K562 (cell line): ENCODE measurements around the gene WDCP. TPM values are rescaled to one million over a fixed set of nuclear protein-coding genes. Genes with fewer than 3 reads are reported as not detected.

Experiments
- BCOR ChIP-seq: fragments of 450-650 bp; IDR thresholded peaks from 2 replicates; pipeline ENCODE4 v1.6.1; 2016
- CEBPB ChIP-seq: fragments of 450-650 bp; IDR thresholded peaks from 2 replicates; pipeline ENCODE4 v1.6.1; 2016; ENCODE audit warnings: missing genetic modification characterization, missing compliant biosample characterization
- CXXC5 ChIP-seq: fragments of 250-450 bp; sonication (Bioruptor Pico); IDR thresholded peaks from 2 replicates; pipeline ENCODE4 v1.8.0; 2022; ENCODE audit warnings: inconsistent platforms, mild to moderate bottlenecking, moderate library complexity
- DDX20 ChIP-seq: fragments of 450-650 bp; IDR thresholded peaks from 2 replicates; pipeline ENCODE4 v1.6.1; 2016; ENCODE audit warnings: missing genetic modification characterization, low read depth, mild to moderate bottlenecking, missing compliant biosample characterization, moderate library complexity
- GATAD2B ChIP-seq: fragments of 450-650 bp; IDR thresholded peaks from 2 replicates; pipeline ENCODE4 v1.6.1; 2017; ENCODE audit warnings: mild to moderate bottlenecking, borderline replicate concordance
- NEUROD1 ChIP-seq: fragments of 150-350 bp; IDR thresholded peaks from 2 replicates; pipeline ENCODE4 v1.6.1; 2014; ENCODE audit warnings: borderline replicate concordance, low read length, low read depth; ENCODE audit not compliant: partially characterized antibody
- PATZ1 ChIP-seq: fragments of 250-450 bp; sonication (Bioruptor Pico); IDR thresholded peaks from 2 replicates; pipeline ENCODE4 v1.5.0; 2020; ENCODE audit warnings: mild to moderate bottlenecking, borderline replicate concordance
- PHF20 ChIP-seq: fragments of 450-650 bp; IDR thresholded peaks from 2 replicates; pipeline ENCODE4 v1.6.1; 2018; ENCODE audit not compliant: partially characterized antibody
- POLR2H ChIP-seq: IDR thresholded peaks from 2 replicates; pipeline ENCODE4 v1.6.1; 2016; ENCODE audit warnings: missing genetic modification characterization, low read depth, mild to moderate bottlenecking, control low read depth, missing compliant biosample characterization, moderate library complexity
- PRDM10 ChIP-seq: fragments of 450-650 bp; IDR thresholded peaks from 2 replicates; pipeline ENCODE4 v1.6.1; 2018; ENCODE audit not compliant: partially characterized antibody
- SIRT6 ChIP-seq: IDR thresholded peaks from one replicate; pipeline ENCODE4 v1.6.1; 2012; ENCODE audit warnings: low read depth, mild to moderate bottlenecking, control low read depth, inconsistent platforms, low read length, moderate library complexity
- SLC30A9 ChIP-seq: fragments of 250-450 bp; sonication (Bioruptor Pico); IDR thresholded peaks from 2 replicates; pipeline ENCODE4 v1.8.0; 2022; ENCODE audit warnings: mild to moderate bottlenecking, moderate library complexity
- SMARCC2 ChIP-seq: fragments of 450-650 bp; IDR thresholded peaks from 2 replicates; pipeline ENCODE4 v1.6.1; 2017; ENCODE audit warnings: antibody characterized with exemption, moderate library complexity, mild to moderate bottlenecking, low read depth
- SMARCE1 ChIP-seq: fragments of 450-650 bp; IDR thresholded peaks from 2 replicates; pipeline ENCODE4 v1.7.1; 2016; ENCODE audit warnings: mild to moderate bottlenecking
- ZNF436 ChIP-seq: fragments of 250-450, 450-650 bp; sonication (Bioruptor Pico); formaldehyde crosslinking; IDR thresholded peaks from 2 replicates; pipeline ENCODE4 v1.7.0; 2020; ENCODE audit warnings: mild to moderate bottlenecking
- ZNF76 ChIP-seq: fragments of 250-450 bp; sonication (Bioruptor Pico); IDR thresholded peaks from 2 replicates; pipeline ENCODE4 v1.4.0; 2020; ENCODE audit warnings: mild to moderate bottlenecking, moderate library complexity, borderline replicate concordance
- ZNF830 ChIP-seq: fragments of 250-450 bp; sonication (Bioruptor Pico); IDR thresholded peaks from 2 replicates; pipeline ENCODE4 v1.5.0; 2021; ENCODE audit warnings: mild to moderate bottlenecking
- polyA plus RNA-seq, 8 experiments: library from polyadenylated mRNA; depleted of rRNA in 4 of 8; stranded (reverse) in 5 of 8; unstranded in 3 of 8; fragments of >200 nt; fragmentation: Nextera tagmentation in 2 of 8; fragmentation: Illumina TruSeq in 1 of 8; extraction: Ambion mirVana in 2 of 8; extraction: Trizol in 1 of 8; gene quantifications; 2 replicates each; pipeline versions ENCODE4 v1.2.1 to v1.2.3, GENCODE V29; 2011 to 2014; ENCODE audit warnings: inconsistent platforms in 1 of 8, missing spikeins in 1 of 8
- total RNA-seq, 7 experiments: library from RNA; depleted of rRNA in 6 of 7; stranded (reverse); fragments of >200 nt in 6 of 7; fragmentation: Illumina TruSeq in 2 of 7; extraction: Trizol in 2 of 7; gene quantifications; 2 replicates each; pipeline versions ENCODE4 v1.2.1 to v1.2.3, GENCODE V29; 2011 to 2021; ENCODE audit warnings: low replicate concordance in 1 of 7
- TF ChIP-seq, protein P1 (sequence below): sonication (generic); formaldehyde crosslinking; IDR thresholded peaks from 2 replicates; pipeline ENCODE4 v1.5.0; 2020; ENCODE audit warnings: missing genetic modification reagents
- TF ChIP-seq, protein P2 (sequence below): sonication (generic); formaldehyde crosslinking; IDR thresholded peaks from 2 replicates; pipeline ENCODE4 v1.8.0; 2022; ENCODE audit warnings: mild to moderate bottlenecking, missing genetic modification reagents, borderline replicate concordance

The WDCP gene
- total and polyA plus RNA-seq, 9 of the 15 experiments (the other 6 are each of a cell fraction or from before 2014, with no cell fraction given), result 10.1 to 41.4 (median 21.8) TPM

- TF ChIP-seq PHF20 (peak; percentile 97), PATZ1 (CRISPR knock-in tag) (no peak), SMARCE1 (no peak; the same call in 1 of the 2 replicates), CXXC5 (CRISPR knock-in tag) (peak; percentile 96), ZNF830 (CRISPR knock-in tag) (0 out of 2 replicates have a peak, but pooled peaks have one; percentile 52), NEUROD1 (peak; percentile 93), PRDM10 (peak; percentile 53), ZNF436 (no peak), SMARCC2 (0 out of 2 replicates have a peak, but pooled peaks have one; percentile 18), BCOR (peak; percentile 42), POLR2H (peak; percentile 86), CEBPB (tag) (no peak), GATAD2B (peak; percentile 48; the same call in 1 of the 2 replicates), SIRT6 (no peak), SLC30A9 (no peak), DDX20 (no peak), ZNF76 (CRISPR knock-in tag) (no peak)
- TF ChIP-seq, protein P1, sequence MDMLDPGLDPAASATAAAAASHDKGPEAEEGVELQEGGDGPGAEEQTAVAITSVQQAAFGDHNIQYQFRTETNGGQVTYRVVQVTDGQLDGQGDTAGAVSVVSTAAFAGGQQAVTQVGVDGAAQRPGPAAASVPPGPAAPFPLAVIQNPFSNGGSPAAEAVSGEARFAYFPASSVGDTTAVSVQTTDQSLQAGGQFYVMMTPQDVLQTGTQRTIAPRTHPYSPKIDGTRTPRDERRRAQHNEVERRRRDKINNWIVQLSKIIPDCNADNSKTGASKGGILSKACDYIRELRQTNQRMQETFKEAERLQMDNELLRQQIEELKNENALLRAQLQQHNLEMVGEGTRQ (CRISPR knock-in tag), result no peak
- TF ChIP-seq, protein P2, sequence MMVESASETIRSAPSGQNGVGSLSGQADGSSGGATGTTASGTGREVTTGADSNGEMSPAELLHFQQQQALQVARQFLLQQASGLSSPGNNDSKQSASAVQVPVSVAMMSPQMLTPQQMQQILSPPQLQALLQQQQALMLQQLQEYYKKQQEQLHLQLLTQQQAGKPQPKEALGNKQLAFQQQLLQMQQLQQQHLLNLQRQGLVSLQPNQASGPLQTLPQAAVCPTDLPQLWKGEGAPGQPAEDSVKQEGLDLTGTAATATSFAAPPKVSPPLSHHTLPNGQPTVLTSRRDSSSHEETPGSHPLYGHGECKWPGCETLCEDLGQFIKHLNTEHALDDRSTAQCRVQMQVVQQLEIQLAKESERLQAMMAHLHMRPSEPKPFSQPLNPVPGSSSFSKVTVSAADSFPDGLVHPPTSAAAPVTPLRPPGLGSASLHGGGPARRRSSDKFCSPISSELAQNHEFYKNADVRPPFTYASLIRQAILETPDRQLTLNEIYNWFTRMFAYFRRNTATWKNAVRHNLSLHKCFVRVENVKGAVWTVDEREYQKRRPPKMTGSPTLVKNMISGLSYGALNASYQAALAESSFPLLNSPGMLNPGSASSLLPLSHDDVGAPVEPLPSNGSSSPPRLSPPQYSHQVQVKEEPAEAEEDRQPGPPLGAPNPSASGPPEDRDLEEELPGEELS (CRISPR knock-in tag), result 0 out of 2 replicates have a peak, but pooled peaks have one; percentile 77
Measured at GRCh38 chr2:24075915-24076848, 29.0 kb upstream of the WDCP start, which contains the start of gene SF3B6 (continued).
